Measurements from ENCODE around the gene APOC1. TPM values are rescaled to one million over a fixed set of nuclear protein-coding genes. Genes with fewer than 3 reads are reported as not detected.
"Not testable (repeated sequence)": the region's sequence is repeated elsewhere in the genome, so short reads cannot be mapped to it uniquely, and the experiment has no call there.

The APOC1 gene
- total and polyA plus RNA-seq, 2 experiments from 2014 or later, result 20.1 to 27.1 TPM

DNA sequence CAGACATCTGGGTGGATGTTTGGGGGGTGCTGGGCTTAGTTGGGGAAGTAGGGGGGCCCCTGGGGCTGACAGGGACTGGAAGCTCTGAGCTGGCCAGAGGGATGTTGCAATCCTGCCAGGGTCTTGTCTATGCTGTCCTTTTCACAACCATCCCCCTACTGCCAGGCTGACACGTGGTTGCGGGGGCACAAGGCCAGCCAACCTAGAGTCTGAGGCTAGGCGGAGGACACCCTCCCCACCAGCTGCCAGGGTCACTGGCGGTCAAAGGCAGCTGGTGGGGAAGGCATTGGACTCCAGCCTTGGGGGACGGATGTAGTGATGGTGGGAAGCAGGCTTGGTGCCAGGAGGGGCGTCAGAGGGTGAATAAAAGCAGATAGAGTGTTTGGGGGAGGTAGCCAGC lies 1.6 kb upstream of the APOC1 start:
- DNase-seq (ENCODE audit: low read depth in 1 of 2, low spot score in 1 of 2), result peak in 1 of 2 donors; percentile 79
- TF ChIP-seq, protein P1, sequence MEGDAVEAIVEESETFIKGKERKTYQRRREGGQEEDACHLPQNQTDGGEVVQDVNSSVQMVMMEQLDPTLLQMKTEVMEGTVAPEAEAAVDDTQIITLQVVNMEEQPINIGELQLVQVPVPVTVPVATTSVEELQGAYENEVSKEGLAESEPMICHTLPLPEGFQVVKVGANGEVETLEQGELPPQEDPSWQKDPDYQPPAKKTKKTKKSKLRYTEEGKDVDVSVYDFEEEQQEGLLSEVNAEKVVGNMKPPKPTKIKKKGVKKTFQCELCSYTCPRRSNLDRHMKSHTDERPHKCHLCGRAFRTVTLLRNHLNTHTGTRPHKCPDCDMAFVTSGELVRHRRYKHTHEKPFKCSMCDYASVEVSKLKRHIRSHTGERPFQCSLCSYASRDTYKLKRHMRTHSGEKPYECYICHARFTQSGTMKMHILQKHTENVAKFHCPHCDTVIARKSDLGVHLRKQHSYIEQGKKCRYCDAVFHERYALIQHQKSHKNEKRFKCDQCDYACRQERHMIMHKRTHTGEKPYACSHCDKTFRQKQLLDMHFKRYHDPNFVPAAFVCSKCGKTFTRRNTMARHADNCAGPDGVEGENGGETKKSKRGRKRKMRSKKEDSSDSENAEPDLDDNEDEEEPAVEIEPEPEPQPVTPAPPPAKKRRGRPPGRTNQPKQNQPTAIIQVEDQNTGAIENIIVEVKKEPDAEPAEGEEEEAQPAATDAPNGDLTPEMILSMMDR (IDR thresholded peaks at IDR 0.05; ENCODE audit: low read depth, low read length), result no peak
- Histone ChIP-seq H3K27ac (no peak overlapping the region), H3K4me3 (no peak overlapping the region), H3K4me1 (ENCODE audit: low read depth) (peaks cover 4% of the 10 kb centered on the region), H3K36me3 (no peaks in the 10 kb centered on the region), H3K9me3 (ENCODE audit: low read depth) (no peaks in the 10 kb centered on the region), H3K27me3 (no peaks in the 10 kb centered on the region)

DNA sequence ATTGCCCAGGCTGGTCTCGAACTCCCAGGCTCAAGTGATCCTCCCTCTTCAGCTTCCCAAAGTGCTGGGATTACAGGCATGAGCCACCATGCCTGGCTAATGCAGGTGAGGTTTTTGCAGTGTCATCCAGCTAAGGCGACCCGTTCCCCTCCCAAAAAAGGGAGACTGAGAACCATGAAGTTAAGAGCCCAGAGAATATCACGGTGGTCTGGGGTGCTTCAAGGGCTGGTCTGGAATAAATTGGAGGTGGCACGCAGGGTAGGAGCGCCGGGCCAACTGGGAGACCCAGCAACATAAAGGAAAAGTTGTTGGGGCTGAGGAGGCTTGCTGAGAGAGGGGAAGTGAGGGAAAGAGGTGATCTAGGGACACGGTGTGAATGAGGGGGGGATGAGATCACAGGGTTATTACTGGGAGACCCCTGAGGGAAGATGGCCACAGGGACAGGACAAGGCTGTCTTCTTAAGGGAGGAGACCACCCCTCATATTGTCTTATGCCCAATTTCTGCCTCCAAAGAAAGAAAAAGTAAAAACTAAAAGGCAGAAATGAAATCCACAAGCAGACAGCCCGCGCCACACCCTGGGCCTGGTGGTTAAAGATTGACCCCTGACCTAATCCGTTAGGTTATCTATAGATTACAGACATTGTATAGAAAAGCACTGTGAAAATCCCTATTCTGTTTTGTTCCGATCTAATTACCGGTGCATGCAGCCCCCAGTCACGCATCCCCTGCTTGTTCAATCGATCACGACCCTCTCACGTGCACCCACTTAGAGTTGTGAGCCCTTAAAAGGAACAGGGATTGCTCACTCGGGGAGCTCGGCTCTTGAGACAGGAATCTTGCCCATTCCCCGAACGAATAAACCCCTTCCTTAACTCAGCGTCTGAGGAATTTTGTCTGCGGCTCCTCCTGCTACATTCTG lies 636 bp upstream of the APOC1 start:
- not testable (repeated sequence) for H3K4me1 ChIP-seq (ENCODE audit: low read depth); H3K36me3 ChIP-seq; H3K27me3 ChIP-seq; H3K27ac ChIP-seq; H3K4me3 ChIP-seq; H3K9me3 ChIP-seq (ENCODE audit: low read depth); DNase-seq (ENCODE audit: low read depth in 1 of 2, low spot score in 1 of 2)

DNA sequence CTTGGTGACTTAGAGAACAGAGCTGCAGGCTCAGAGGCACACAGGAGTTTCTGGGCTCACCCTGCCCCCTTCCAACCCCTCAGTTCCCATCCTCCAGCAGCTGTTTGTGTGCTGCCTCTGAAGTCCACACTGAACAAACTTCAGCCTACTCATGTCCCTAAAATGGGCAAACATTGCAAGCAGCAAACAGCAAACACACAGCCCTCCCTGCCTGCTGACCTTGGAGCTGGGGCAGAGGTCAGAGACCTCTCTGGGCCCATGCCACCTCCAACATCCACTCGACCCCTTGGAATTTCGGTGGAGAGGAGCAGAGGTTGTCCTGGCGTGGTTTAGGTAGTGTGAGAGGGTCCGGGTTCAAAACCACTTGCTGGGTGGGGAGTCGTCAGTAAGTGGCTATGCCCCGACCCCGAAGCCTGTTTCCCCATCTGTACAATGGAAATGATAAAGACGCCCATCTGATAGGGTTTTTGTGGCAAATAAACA lies 9.9 kb downstream of the APOC1 start:
- H3K36me3 ChIP-seq, result no peaks in the 10 kb centered on the region
- no peaks in the 10 kb centered on the region for H3K9me3 ChIP-seq (ENCODE audit: low read depth)
- peaks cover 3% of the 10 kb centered on the region for H3K4me1 ChIP-seq (ENCODE audit: low read depth)
- no peaks in the 10 kb centered on the region for H3K27me3 ChIP-seq
- TF ChIP-seq, protein P1 (IDR thresholded peaks at IDR 0.05; ENCODE audit: low read depth, low read length), result no peak
- DNase-seq (ENCODE audit: low read depth in 1 of 2, low spot score in 1 of 2), result no peak
- no peak overlapping the region for H3K27ac ChIP-seq
- H3K4me3 ChIP-seq, result no peak overlapping the region

DNA sequence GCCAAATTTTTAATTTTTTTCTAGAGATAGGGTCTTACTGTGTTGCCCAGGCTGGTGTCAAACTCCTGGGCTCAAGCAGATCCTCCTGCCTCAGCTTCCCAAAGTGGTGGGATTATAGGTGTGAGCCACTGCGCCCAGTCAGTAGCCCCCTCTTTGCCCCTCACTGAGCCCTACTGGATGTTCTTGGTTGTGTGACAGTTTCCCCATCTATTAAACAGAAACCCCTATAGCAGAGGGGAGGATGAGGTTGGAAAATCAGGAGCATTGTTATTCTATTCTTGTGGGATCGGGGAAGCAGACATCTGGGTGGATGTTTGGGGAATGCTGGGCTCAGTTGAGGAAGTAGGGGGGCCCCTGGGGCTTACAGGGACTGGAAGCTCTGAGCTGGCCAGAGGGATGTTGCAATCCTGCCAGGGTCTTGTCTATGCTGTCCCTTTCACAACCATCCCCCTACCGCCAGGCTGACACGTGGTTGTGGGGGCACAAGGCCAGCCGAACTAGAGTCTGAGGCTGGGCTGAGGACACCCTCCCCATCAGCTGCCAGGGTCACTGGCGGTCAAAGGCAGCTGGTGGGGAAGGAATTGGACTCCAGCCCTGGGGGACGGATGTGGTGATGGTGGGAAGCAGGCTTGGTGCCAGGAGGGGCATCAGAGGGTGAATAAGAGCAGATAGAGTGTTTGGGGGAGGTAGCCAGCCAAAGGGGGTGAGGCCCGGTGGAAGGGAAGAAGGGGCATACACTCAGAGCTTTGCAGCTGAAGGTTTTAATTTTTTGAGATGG lies 10.9 kb downstream of the APOC1 start:
- H3K36me3 ChIP-seq, result no peaks in the 10 kb centered on the region
- peaks cover 3% of the 10 kb centered on the region for H3K4me1 ChIP-seq (ENCODE audit: low read depth)
- H3K27ac ChIP-seq, result no peak overlapping the region
- no peaks in the 10 kb centered on the region for H3K27me3 ChIP-seq
- H3K4me3 ChIP-seq, result no peak overlapping the region
- peak in 1 of 2 donors; percentile 95 for DNase-seq (ENCODE audit: low read depth in 1 of 2, low spot score in 1 of 2)
- H3K9me3 ChIP-seq (ENCODE audit: low read depth), result no peaks in the 10 kb centered on the region
- TF ChIP-seq, protein P1 (IDR thresholded peaks at IDR 0.05; ENCODE audit: low read depth, low read length), result no peak

DNA sequence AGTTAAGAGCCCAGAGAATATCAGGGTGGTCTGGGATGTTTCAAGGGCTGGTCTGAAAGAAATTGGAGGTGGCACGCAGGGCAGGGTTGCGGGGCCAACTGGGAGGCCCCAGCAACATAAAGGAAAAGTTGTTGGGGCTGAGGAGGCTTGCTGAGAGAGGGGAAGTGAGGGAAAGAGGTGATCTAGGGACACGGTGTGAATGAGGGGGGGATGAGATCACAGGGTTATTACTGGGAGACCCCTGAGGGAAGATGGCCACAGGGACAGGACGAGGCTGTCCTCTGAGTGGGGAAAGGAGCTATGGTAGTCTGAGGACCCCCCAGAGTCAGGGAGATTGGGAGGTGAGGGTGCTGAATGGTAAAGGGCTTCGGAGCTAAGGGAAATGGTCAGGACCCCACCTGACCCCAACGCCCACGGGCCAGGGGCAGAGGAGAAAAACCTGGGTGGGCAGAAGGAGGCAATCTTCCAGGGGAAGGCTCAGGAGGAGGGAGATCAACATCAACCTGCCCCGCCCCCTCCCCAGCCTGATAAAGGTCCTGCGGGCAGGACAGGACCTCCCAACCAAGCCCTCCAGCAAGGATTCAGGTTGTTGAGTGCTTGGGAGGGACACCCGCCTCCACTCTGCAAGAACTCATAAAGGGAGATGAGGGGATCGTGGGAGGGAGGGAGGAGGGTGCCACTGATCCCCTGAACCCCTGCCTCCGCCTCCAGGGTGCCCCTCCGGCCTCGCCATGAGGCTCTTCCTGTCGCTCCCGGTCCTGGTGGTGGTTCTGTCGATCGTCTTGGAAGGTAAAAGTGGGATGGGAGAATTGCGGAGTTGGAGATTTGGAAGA lies 12.1 kb downstream of the APOC1 start:
- H3K27ac ChIP-seq; H3K4me3 ChIP-seq; H3K4me1 ChIP-seq (ENCODE audit: low read depth); H3K27me3 ChIP-seq; H3K36me3 ChIP-seq; DNase-seq (ENCODE audit: low read depth in 1 of 2, low spot score in 1 of 2); H3K9me3 ChIP-seq (ENCODE audit: low read depth): not testable (repeated sequence)

DNA sequence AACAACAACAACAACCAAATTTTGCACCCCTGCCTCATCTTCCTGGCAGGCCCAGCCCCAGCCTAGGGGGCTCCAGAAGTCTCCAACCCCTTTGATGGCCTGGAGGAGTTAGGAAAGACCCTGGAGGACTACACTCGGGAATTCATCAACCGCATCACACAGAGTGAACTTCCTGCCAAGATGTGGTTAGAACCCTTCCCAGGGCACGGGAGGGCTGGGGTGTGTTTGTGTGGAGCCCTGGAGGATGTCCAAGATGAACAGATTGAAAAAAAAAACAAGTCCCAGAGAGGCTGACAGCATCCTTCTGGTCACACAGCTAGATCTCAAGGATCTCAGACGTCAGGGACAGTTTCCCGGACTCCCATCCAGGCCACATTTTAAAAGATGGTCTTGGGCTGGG lies 13.3 kb downstream of the APOC1 start:
- Histone ChIP-seq H3K4me1 (ENCODE audit: low read depth) (no peaks in the 10 kb centered on the region), H3K36me3 (no peaks in the 10 kb centered on the region), H3K27me3 (no peaks in the 10 kb centered on the region), H3K27ac (no peak overlapping the region), H3K9me3 (ENCODE audit: low read depth) (no peaks in the 10 kb centered on the region), H3K4me3 (no peak overlapping the region)
- peak in 1 of 2 donors; percentile 96 for DNase-seq (ENCODE audit: low read depth in 1 of 2, low spot score in 1 of 2)
- TF ChIP-seq, protein P1 (IDR thresholded peaks at IDR 0.05; ENCODE audit: low read depth, low read length), result no peak
